Spleen (tissue), 7 donors: ENCODE measurements around the gene DEF6.

Experiments
- CTCF ChIP-seq, 11 experiments: fragments of 200-600 bp in 7 of 11; fragments of 450-650 bp in 4 of 11; sonication (generic) in 4 of 11; IDR thresholded peaks in 8 of 11; conservative IDR thresholded peaks in 3 of 11; 1 replicate in 7 of 11; 2 replicates in 4 of 11; pipeline versions ENCODE4 v1.4.0 to v1.8.0; 2016 to 2021; ENCODE audit warnings: antibody characterized with exemption in 11 of 11, inconsistent platforms in 4 of 11, mild to moderate bottlenecking in 1 of 11
- POLR2A ChIP-seq, 3 donors: fragments of 450-650 bp; IDR thresholded peaks; one replicate each; pipeline ENCODE4 v1.5.1; 2017; ENCODE audit warnings: antibody characterized with exemption in 3 of 3, mild to moderate bottlenecking in 1 of 3
- donor health status: DM: no; HTN: no; CAD: no; lungs with moderate emphysema.
- donor health status: DM: no; HTN: no; CAD: no.
- donor health status: DM: no; HTN: no; CAD: no.

- no peak for TF ChIP-seq CTCF (IDR thresholded peaks at IDR 0.05 in 8 of 11, conservative IDR thresholded peaks at IDR 0.05 in 3 of 11)
- no peak for TF ChIP-seq POLR2A (IDR thresholded peaks at IDR 0.05)
Measured at GRCh38 chr6:35260591-35261570, 36.7 kb upstream of the DEF6 start.
